GM21576 (cell line): ENCODE data around the gene OAS3.
"Not testable (repeated sequence)": the region's sequence is repeated elsewhere in the genome, so short reads cannot be mapped to it uniquely, and the experiment has no call there.

Source experiments
- ATAC-seq: cut with Tn5 transposase; IDR thresholded peaks from one replicate; pipeline ENCODE4 v1.9.1; 2021; ENCODE audit warnings: mild to moderate bottlenecking, moderate library complexity; ENCODE audit not compliant: unreplicated experiment

The OAS3 gene

DNA sequence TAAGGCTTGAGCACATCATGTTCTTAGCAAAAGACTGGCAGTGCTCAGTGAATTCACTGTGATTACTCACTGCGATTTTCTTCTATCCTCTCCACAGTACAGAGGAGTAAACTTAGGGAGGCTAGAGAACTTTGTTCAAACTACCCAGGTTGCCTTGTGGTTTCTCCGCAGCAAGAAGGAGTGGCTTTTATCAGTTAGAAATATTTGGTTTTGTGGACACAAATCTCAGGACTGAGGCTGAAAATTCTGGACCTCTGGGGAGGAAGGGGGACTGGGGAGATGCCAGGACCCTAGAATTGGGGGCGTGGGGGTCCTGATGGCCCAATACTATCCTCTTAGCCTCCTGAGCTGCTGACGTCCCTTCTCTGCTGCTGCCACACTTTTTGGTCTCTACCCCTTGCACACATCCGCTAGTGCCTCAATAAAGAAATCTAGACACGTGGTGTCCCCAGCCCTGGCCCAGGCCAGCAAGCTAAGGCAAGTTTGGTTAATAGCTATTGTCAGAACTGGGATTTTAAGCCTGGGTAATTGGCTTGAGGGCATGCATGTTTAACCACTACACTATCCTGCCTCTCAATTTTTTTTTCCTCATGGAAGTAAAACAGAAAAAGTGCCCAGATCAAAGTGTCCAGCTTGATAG, 40.9 kb downstream of the OAS3 start:
- ATAC-seq, result peak; percentile 48

DNA sequence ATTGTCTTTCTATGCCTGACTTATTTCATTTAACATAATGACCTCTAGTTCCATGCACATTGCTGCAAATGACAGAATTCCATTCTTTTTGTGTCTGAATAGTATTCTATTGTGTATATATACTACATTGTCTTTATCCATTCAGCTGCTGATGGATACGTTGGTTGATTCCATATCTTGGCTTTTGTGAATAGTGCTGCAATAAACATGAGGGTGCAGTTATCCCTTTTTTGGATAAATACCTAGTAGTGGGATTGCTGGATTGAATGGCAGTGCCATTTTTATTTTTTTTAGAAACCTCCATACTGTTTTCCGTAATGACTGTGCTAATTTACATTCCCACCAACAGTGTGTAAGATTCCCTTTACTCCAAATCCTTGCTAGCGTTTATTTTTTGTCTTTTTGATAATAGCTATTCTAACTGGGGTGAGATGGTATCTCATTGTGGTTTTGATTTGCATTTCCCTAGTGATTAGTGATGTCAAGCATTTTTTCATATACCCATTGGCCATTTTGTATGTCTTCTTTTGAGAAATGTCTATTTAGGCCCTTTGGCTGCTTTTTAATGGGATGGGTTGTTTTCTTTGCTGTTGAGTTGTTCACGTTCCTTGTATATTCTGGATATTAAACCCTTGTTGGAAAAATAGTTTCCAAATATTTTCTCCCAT, 42.4 kb downstream of the OAS3 start:
- ATAC-seq, result no peak

DNA sequence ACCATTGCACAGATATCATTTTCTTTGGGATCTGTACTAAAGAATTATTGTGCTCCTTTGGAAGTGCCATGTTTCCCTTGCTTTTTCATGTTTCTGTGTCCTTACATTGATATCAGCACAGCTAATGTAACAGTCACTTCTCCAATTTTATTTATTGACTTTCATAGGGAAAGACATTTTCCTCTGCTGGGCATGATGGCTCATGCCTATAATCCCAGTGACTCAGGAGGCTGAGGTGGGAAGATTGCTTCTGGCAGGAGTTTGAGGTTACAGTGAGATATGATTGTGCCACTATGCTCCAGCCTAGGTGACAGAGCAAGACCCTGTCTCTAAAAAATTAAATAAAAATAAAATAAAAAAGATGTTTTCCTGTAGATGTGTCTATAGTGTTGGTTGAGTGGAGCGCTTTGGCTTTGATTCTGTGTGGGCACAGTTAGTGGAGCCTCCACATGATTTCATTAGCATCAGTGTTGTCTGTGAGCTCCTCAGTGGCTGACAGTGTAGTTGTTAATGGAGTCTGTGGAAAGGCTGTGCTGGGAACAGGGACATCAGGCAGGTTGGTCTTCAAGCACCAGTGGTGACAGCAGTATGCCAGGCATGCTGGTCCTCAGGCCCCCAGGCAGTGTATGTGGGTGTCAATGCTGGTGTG, 47.5 kb downstream of the OAS3 start:
- ATAC-seq, result no peak

DNA sequence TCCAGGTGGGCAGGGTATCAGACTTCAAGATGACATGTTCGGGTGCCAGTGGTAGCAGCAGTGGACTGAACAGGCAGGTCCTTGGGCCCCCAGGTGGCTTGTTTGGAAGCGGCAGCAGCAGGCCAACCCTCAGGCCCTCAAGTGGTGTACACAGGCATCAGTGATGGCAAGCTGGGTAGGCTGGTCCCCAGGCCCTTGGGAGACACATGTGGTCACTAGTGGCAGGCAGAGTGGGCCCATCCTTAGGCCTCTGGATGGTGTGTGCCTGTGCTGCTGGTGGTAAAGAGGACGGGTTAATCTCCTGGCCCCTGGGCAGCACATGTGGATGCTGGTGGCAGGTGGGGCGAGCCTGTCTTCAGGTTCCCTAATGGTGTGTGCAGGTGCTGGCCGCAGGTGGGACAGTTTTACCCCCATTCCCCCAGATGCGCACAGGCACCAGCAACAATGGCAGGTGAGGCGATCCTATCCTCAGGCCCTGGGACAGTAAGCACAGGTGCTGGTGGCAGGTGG, 48.1 kb downstream of the OAS3 start:
- ATAC-seq, result no peak

DNA sequence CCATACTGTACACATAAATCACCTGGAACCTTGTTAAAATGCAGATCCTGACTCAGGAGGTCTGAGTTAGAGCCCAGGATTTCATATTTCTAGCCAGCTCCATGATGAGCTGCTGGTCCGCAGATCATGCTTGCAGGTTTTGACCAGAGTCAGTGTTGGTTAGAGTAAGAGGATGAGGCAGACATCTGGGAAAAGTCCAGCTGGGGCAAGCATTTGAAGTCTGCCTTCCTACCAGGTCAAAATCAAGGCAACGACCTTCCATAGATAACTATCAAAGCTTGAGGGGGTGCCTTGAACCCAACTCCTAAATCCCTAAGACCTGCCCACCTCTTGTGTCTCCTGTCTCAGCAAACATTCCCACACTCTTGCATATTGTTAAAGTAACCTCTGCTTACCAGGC, 49.3 kb downstream of the OAS3 start:
- no peak for ATAC-seq

DNA sequence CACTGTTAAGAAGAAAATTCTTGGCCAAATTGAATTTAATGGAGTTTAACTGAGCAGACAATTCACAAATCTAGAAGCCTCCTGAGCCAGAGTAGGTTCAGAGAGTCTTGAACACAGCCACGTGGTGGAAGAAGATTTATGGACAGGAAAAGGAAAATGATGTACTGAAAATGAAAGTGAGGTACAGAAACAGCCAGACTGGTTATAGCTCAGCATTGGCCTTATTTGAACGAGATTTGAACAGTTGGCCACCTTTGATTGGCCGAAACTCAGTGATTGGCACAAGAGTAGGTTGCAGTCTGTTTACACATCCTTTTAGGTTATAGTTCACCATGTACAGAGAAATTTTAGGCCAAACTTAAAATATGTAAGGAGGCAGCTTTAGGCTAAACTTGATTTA, 50.0 kb downstream of the OAS3 start:
- no peak for ATAC-seq

DNA sequence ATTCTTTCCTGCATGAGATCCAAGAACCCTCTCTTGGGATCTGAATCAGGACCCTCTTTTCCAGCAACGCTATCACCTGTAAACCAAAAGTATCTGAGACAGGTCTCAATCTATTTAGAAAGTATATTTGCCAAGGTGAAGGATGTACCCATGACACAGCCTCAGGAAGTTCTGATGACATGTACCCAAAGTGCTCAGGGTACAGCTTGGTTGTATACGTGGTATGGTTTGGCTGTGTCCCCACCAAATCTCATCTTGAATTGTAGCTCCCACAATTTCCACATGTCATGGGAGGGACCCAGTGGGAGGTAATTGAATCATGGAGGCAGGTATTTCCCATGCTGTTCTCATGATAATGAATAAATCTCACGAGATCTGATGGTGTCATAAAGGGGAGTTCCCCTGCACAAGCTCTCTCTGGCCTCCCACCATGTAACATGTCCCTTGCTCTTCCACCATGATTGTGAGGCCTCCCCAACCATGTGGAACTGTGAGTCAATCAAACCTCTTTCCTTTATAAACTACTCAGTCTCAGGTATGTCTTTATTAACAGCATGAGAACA, 50.6 kb downstream of the OAS3 start:
- not testable (repeated sequence) for ATAC-seq

DNA sequence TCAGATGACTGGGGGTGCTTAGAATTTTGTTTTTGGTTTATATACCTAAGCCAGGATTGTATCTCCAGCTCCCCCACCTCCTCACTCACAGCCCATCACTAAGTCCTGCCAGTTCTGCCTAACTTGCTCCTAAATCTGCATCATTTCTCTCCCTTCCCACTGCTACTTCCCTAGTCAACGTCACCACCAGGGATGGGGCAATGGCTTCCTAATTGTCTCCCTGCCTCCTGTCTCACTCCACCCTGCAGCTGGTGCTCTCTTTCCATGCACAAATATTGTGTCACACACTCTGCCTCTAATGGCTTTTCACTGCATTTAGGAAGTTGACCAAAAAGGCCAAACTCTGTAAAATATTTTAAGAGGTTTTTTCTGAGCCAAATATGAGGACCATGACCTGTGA, 51.5 kb downstream of the OAS3 start:
- ATAC-seq, result no peak

DNA sequence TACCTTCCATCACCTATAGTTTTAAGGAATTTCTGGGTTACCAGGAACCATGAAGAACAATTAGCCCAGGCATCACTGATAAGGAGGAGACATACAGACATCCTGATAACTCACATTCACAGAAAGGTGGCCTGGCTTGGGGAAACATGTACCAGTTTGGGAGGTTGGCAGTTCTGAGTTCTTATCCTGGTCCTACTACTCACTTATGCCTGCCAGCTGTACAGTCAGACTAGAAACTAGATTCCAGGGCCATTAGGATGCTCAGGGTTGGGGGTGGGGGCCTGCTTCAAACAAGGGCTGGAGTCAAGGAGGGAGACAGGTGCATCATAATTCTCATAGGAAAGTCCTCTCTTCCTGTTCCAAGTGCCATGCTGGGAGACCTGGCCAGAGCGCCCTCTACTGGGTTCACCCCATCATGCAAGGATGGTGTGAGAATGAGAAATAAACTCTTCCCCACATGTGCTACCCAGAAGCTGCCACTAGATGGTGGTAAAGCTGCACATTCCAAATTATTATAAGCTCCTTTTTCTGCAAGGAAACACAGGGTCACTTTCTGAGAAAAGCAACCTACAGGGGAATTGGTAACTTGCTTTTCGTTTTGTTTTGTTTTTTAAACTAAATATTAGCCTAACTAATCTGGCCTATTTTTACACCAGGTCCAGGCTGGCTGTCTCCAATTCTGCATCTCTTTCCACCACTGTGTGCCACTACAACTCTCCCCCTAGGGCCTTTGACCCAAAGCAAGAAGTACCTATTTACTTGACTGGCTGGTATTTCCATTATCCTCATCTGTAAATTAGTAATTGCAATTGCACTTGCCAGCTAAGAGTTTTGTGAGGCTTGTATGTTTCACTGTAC, 54.5 kb downstream of the OAS3 start:
- no peak for ATAC-seq

DNA sequence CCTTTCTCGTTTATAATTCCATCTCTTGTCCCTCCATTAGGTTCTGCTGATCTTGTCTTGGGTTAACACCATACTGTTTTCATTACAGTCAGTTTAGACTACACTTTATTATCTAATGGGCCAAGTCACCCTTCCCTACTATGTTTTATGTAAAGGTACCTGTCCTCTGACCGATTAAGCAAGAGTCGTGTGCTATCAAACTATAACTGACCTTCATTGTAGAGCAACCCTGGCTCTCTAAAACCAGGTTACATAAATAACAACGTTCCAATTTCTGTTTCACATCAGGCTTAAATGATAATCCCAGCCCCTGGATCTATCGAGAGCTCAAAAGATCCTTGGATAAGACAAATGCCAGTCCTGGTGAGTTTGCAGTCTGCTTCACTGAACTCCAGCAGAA, 56.7 kb downstream of the OAS3 start:
- ATAC-seq, result no peak

DNA sequence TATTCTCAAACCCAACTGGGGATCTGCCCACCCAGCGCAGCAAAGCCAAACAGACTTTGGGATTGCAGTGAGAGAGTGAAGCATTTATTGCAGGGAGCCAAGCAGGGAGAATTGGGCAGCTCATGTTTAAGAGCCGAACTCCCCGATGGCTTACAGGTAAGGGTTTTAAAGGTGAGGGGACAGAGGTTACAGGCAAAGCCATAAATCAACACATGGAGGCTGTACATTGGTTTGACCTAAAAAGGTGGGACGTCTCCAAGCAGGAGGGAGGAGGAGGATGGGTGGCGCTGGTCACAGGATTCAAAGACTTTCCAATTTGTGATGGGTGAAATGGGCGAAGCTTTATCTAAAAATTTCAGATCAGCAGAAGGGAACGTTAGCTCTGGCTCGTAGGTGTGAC, 58.2 kb downstream of the OAS3 start:
- no peak for ATAC-seq

DNA sequence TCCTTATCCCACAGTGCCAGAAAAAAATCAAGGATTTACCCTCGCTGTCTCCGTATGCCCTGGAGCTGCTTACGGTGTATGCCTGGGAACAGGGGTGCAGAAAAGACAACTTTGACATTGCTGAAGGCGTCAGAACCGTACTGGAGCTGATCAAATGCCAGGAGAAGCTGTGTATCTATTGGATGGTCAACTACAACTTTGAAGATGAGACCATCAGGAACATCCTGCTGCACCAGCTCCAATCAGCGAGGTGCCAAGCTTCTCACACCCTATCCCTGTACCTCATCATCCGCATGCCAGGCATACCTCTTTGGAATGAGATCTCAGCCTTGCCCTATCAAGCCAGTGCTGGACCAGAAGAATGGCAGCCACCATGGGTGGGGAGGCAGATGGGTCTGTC, 59.2 kb downstream of the OAS3 start:
- ATAC-seq, result no peak

DNA sequence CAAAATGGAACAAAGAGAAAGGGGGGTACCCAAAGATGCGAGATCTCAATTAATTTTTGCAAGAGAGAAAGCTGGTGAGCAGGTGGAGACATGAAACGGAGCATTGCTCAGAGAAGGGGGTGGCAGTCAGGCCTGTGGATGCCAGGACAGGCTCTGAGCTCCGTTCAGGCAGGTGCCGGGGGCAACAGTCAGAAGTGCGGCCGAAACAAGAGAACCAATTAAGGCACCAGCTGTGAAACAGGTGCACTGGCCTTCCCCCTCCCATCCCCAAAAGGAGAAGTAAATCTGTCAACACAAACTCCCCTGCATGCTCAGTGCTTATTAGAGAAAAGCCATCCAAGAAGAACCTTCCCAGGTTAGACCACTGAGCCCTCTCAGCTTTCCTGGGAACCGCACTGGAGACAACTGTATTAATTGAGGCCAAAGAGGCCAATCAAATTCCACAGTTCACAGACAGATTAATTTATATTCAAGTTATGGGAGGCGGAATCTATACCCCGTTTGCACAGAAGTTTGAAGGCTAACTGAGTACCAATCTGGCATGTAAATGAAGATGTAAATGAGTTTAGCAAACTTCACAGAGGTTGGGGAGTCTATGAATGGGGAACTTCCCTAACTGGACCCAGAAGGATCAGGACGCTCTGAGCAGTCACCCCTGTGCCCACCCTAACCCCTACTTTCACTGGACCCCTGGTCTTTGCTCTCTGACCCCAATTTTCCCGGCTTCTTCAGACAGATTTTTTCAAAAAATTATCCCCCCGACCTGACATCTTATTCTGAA, 60.9 kb downstream of the OAS3 start:
- peak; percentile 94 for ATAC-seq

DNA sequence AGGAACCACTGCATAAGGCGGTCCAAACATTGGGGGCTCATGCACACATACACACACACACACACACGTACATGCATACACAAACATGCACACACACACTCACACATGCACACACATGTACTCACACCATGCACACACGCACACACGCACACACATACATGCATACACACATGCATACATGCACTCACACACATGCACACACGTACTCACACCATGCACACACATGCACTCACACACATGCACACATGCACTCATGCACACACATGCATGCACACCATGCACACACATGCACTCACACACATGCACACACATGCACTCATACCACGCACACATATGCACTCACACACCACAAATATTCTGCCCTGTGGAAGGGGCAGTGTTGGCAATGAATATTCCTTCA, 62.2 kb downstream of the OAS3 start:
- ATAC-seq, result no peak

DNA sequence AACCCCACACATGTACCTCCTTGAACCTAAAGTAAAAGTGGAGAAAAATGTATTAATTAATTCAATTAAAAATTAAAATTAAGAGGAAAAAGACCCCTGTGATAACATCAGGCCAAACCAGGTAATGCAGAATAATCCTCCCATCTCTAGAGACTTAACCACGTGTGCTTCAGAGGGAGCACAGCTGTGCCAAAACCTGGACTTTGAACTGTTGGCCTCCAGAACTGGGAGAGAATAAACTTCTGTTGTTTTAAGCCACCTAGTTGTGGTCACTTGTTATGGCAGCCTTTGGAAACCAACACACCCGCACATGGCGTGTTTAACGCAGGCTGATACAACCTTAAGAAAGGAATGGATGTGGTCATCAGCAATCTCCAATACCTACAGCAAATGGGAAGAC, 63.9 kb downstream of the OAS3 start:
- ATAC-seq, result no peak

DNA sequence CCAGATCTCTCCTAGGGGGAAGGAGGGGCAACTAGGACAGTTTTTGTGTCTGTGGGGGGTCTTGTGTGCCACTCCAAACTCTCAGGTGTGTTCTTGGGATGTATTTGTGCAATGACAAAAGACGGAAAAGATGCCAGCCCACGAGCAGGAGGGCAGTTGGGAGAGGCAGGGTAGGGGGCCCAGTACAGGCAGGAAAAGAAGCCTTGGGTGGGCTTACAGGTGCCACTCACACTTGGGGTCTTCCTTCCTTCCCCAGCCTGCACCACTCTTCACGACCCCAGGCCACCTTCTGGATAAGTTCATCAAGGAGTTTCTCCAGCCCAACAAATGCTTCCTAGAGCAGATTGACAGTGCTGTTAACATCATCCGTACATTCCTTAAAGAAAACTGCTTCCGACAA, 64.4 kb downstream of the OAS3 start:
- no peak for ATAC-seq

DNA sequence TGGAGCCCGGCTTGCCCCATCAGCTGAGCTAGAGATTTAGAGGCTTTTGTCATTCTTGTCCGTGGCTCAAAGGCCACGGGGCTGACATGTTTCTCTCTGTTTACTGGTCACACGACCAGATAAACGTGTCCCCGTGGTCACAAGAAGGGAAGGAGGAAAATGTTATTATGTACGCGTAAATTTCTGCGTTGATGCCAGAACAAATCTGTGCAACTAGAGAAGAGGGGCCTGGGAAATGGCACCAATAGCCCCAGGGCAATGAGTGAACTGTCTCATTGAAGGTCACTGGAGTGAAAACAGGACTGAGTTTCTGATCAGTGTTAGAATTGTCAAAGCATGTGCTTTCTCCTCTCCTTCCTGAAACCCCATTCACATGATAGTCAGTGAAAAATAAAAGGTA, 65.4 kb downstream of the OAS3 start:
- ATAC-seq, result no peak

DNA sequence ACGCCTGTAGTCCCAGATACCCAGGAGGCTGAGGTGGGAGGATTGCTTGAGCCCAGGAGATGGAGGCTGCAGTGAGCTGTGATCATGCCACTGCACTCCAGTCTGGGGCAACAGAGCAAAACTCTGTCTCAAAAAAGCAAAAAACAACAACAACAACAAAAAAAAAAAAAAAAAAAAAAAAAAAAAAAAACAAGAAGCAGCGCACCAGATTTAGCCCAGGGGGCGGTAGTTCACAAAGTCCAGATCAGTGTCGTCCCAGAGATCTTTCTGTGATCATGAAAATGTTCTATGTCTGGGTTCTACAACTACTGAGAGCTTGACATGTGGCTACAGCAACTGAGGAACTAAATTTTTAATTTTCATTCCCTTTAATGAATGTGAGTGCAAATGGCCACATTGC, 67.5 kb downstream of the OAS3 start:
- ATAC-seq, result no peak

DNA sequence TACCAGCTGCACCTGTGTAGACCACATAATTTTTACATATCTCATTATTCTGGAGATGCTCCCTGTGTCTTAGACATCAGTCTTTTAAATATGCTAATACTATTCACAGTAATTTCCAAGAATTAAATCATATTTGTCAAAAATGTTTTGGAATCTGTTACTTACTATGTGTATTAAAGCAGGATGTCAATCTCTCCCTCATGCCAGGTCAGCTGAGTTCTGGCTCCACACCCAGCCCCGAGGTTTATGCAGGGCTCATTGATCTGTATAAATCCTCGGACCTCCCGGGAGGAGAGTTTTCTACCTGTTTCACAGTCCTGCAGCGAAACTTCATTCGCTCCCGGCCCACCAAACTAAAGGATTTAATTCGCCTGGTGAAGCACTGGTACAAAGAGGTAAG, 67.9 kb downstream of the OAS3 start:
- no peak for ATAC-seq

DNA sequence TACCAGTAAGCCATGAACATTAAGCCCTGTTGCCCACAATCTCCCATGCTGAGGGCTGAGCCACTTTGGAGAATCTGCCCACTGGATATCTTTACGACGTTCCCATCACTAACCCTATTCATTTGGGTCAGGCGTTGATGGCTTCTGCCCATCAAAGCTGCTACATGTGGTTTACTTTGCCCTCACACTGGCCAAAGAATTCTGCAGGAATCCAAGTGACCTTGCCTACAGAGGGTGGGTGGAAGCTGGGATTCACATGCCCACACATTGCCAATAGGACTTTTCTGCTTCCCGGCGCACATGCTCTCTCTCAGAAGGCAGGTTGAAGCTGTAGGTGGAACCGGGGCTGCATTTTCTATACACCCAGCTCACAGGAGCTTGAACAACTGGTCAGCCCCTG, 68.4 kb downstream of the OAS3 start:
- ATAC-seq, result no peak
